Bronchial epithelial cell (primary cell): ENCODE results near the gene IFNLR1. TPM values are rescaled to one million over a fixed set of nuclear protein-coding genes. Genes with fewer than 3 reads are reported as not detected.

Experiments
- DNase-seq: peaks from one replicate; pipeline ENCODE4 v3.0.0-alpha.2; 2010; ENCODE audit warnings: low read depth
- FAIRE-seq: peaks from 2 replicates; lab custom pipeline; 2011; peaks lifted over from hg19 to GRCh38; lab: Jason Lieb, UNC
- H3K27me3 ChIP-seq: 2 replicates; pipeline ENCODE4 v1.5.1; 2011; ENCODE audit warnings: low read length; ENCODE audit not compliant: control insufficient read depth, insufficient read depth
- H3K36me3 ChIP-seq: 2 replicates; pipeline ENCODE4 v1.5.1; 2011; ENCODE audit warnings: low read length; ENCODE audit not compliant: control insufficient read depth, insufficient read depth
- H3K4me3 ChIP-seq: 2 replicates; pipeline ENCODE4 v1.5.1; 2011; ENCODE audit warnings: mild to moderate bottlenecking, low read depth, low read length, control low read depth
- total RNA-seq: library from RNA; depleted of rRNA; stranded (reverse); fragments of >200 nt; gene quantifications from 2 replicates; pipeline ENCODE4 v1.2.1, GENCODE V29; 2014
- TF ChIP-seq, protein P1 (sequence below): IDR thresholded peaks from 2 replicates; pipeline ENCODE4 v1.5.1; 2011; ENCODE audit warnings: mild to moderate bottlenecking, moderate library complexity, low read length, control low read depth, inconsistent platforms; ENCODE audit not compliant: insufficient read depth, severe bottlenecking

The IFNLR1 gene
- total RNA-seq, 1 donor from 2014 or later: 4.5 TPM

GRCh38 chr1:24126018-24126671, 60.9 kb downstream of the IFNLR1 start:
- TF ChIP-seq, protein P1, sequence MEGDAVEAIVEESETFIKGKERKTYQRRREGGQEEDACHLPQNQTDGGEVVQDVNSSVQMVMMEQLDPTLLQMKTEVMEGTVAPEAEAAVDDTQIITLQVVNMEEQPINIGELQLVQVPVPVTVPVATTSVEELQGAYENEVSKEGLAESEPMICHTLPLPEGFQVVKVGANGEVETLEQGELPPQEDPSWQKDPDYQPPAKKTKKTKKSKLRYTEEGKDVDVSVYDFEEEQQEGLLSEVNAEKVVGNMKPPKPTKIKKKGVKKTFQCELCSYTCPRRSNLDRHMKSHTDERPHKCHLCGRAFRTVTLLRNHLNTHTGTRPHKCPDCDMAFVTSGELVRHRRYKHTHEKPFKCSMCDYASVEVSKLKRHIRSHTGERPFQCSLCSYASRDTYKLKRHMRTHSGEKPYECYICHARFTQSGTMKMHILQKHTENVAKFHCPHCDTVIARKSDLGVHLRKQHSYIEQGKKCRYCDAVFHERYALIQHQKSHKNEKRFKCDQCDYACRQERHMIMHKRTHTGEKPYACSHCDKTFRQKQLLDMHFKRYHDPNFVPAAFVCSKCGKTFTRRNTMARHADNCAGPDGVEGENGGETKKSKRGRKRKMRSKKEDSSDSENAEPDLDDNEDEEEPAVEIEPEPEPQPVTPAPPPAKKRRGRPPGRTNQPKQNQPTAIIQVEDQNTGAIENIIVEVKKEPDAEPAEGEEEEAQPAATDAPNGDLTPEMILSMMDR: no peak
- H3K27me3 ChIP-seq: no peaks in the 10 kb centered on the region
- no peak overlapping the region for H3K4me3 ChIP-seq
- DNase-seq (no peak), FAIRE-seq (peak; percentile 66)
- H3K36me3 ChIP-seq: no peaks in the 10 kb centered on the region

- FAIRE-seq (no peak), DNase-seq (no peak)
- H3K27me3 ChIP-seq: no peaks in the 10 kb centered on the region
- H3K36me3 ChIP-seq: no peaks in the 10 kb centered on the region
- H3K4me3 ChIP-seq: no peak overlapping the region
- TF ChIP-seq, protein P1: no peak
These were observed 61.6 kb downstream of the IFNLR1 start for GRCh38 chr1:24125456-24125855.

GRCh38 chr1:24124980-24125379, 62.1 kb downstream of the IFNLR1 start:
- TF ChIP-seq, protein P1: no peak
- FAIRE-seq (no peak), DNase-seq (no peak)
- Histone ChIP-seq H3K4me3 (no peak overlapping the region), H3K36me3 (no peaks in the 10 kb centered on the region), H3K27me3 (no peaks in the 10 kb centered on the region)

GRCh38 chr1:24123611-24124010, 63.5 kb downstream of the IFNLR1 start:
- Histone ChIP-seq H3K4me3 (no peak overlapping the region), H3K36me3 (no peaks in the 10 kb centered on the region), H3K27me3 (no peaks in the 10 kb centered on the region)
- FAIRE-seq (no peak), DNase-seq (no peak)
- TF ChIP-seq, protein P1: no peak

- Histone ChIP-seq H3K27me3 (no peaks in the 10 kb centered on the region), H3K4me3 (no peak overlapping the region), H3K36me3 (no peaks in the 10 kb centered on the region)
- no peak for DNase-seq
- FAIRE-seq: no peak
- TF ChIP-seq, protein P1: no peak
These were observed 64.3 kb downstream of the IFNLR1 start for GRCh38 chr1:24122776-24123175.

DNA sequence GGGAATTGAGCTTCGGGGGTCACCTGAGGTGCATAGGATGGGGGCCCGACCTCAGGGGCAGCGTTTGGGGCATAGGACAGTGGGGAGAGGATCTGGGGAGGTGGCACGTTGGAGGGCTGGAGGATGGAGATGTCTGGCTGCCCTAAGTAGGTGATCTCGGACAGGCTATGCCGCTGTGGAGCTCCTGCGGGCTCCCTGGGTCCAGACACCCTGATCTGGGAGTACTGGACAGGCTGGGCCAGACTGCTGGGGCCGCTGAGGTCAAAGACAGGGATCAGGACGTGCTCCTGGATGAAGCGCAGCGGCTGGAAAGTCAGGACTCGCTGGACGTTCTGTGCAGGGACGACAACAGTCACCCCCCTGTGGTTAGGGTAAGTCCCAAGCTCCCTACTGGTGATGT, 65.7 kb downstream of the IFNLR1 start:
- Histone ChIP-seq H3K27me3 (no peaks in the 10 kb centered on the region), H3K4me3 (no peak overlapping the region), H3K36me3 (no peaks in the 10 kb centered on the region)
- peak; percentile 79 for FAIRE-seq
- DNase-seq: no peak
- TF ChIP-seq, protein P1: no peak
